Hematopoietic multipotent progenitor cell treated with erythropoietin and hydrocortisone succinate and interleukin-3 and kit ligand, for 15 days (in vitro differentiated cells): ENCODE data around the gene CCDC69.
A peak's percentile ranks its signal among the peaks of the same experiment; 100 is the strongest.
"Not testable (repeated sequence)": the region's sequence is repeated elsewhere in the genome, so short reads cannot be mapped to it uniquely, and the experiment has no call there.

Experiments used
- DNase-seq: peaks from one replicate; pipeline ENCODE4 v3.0.0-alpha.2; 2015; ENCODE audit warnings: low spot score

The CCDC69 gene

DNA sequence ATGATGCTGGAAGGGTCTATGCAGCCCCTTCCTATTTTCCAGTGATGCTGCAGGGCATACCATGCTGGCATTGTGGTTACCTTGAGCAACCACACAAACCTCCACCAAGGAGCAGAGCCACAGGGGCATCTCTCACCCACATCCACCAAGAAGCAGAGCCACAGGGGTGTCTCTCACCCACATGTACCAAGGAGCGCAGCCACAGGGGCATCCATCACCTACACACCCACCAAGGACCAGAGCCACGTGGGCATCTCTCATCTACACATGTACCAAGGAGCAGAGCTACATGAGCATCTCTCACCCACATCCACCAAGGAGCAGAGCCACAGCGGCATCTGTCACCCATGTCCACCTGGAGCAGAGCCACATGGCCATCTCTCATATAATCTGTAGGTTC is 20.3 kb upstream of the CCDC69 start:
- no peak for DNase-seq

DNA sequence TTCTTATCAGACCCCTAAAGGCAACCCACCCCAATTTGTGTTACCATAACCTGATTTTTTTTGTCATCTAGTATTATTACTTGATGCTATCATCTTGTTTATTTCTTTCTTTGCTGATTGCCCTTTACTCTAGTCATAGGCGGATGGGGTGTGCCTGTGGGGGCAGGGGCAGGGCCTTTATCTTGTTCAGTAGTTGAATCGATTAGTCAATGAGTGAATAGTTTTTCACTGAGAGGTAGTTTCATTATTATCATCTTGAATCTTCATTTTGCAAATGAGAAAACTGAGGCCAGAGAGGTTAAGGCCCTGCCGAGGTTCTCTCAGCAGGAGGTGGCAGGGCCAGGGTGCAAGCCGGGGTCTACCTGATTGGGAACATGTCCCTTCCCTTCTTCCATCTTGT is 19.7 kb upstream of the CCDC69 start:
- no peak for DNase-seq

DNA sequence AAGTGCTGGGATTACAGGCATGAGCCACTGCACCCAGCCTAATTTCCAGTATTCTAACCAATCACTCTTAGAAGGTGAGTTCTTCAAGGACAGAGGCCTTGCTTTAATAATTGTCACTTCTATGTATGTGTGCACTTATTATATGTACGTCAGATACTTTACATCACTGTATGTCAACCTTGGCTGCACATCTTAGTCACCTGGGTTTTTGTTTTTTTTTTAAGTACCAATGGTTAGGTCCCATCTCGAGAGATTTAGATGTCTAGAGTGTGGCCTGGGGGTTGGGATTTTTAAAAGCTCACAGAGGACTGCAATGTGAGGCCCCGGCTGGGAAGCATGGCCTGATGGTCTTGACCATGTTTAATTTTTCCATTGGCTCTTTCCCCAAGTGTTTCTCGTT is 19.2 kb upstream of the CCDC69 start:
- no peak for DNase-seq

DNA sequence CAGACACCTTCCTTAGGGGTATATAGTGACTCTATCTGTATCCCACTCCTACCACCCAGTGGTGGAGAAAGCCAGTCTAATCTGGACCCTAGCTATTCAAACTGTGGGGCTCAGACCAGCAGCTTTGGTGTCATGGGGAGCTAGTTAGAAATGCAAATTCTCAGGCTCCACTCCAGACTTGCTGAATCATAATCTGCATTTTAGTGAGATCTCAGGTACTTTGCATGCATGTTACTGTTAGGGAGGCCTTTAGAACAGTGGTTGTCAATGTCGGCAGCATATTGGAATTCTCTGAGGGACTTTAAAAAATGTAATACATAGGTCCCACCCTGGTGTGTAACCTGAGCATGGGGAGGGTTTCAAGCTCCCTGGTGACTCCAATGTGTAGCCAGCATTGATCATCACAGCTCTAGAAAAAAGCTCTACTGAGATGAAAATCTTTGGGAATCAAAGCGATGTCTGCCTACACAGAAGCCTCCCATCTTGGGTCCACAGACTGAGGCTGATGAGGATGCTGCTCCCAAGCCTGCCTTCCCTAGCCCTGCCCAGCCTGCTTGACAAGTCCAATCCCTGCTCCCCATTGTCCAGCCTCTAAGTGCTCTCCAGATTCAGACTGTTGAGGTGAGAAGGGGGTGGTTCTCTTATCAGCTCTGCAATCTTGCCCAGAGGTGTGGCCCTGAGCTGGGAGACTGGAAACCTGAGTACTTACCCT is 17.2 kb upstream of the CCDC69 start:
- DNase-seq, result no peak

DNA sequence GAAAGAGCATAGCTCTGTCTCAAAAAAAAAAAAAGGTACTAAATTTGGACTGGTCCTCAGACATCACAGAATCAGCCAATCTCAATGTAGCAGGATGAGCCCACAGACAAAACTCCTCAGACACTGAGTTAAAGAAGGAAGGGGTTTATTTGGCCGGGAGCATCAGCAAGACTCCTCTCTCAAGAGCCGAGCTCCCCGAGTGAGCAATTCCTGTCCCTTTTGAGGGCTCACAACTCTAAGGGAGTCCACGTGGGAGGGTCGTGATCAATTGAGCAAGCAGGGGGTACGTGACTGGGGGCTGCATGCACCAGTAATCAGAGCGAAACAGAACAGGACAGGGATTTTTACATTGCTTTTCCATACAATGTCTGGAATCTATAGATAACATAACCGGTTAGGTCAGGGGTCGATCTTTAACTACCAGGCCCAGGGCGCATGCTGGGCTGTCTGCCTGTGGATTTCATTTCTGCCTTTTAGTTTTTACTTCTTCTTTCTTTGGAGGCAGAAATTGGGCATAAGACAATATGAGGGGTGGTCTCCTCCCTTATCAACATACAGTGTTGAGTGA is 16.5 kb upstream of the CCDC69 start:
- DNase-seq, result not testable (repeated sequence)

DNA sequence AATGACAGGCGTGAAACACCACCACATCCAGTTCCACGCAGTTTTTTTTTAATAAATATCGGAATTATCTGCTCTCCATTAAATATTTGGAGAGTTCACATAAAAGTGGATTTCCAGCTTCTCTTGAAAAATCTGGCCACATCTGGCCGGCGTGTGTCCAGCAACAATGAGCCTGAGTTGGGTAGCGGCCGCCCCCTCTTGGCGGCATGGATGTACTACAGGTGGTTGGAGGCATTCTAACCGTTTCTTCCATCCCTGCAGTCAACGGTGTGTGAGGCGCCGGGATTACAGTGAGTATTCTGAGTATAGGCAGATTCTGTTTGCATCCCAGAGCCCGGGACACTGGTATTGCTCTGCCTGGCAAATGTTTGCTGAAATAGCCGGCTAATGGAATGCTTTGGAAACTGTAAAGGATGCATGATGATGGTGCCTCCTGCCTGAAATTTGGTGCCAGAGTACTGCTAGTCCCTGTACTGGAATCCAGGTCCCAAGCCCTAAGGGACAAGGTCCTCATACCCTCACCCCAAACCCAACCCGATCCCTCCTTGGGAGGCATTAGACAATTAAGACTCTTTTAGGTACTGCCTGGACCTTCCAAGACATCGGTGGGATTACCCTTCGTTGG is 15.5 kb upstream of the CCDC69 start:
- peak; percentile 71 for DNase-seq

DNA sequence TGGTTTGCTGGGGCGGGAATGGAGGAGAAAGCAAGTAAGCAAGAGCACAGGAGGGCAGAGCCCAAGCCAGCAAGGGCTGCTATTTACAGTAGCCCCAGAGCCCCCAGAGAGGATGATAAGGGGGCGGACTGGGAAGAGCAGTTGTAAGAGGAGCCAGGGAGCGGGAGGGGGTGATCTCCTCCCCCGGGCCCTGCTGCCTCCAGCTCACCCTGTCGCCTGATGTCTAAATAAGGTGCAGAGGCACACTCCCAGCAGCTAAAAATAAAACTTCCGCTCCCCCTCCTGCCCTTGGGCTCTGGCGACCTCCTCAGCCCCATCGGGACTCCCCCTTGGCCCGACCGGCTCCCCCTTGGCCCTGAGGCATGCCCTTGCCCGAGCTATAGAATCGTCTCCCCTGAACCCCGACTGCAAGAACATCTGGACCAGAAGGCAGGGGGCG is 14.4 kb upstream of the CCDC69 start:
- DNase-seq, result no peak

DNA sequence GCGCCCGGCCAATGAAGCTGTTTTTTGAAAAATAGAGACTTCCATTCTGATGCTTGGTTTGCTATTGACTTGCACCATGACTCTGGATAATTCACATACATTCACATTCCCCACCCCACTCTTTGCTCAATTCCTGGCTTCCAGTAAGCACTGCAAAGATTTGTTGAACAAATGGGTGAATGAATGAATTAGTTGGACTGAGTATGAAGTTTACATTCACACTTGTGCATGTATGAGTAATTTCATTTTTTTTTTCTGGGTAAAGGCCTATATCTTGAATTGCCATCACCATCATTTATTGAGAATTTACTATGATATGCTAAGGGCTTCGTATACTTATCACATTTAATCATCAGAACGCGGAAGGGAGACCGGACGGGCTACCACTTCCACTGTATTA is 13.8 kb upstream of the CCDC69 start:
- no peak for DNase-seq

DNA sequence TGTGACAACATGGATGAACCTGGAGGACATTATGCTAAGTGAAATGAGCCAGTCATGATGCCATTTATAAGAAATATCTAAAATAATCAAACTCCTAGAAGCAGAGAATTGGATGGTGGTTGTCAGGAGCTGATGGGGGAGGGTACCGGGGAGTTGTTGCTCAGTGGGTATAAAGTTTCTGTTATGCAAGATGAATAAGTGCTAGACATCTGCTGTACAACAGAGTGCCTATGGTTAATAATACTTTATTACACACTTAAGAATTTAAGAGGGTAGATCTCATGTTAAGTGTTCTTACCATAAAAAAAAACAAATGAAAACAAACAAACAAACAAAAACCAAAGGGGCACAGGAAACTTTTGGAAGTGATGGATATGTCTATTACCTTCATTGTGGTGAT is 13.0 kb upstream of the CCDC69 start:
- DNase-seq, result no peak

DNA sequence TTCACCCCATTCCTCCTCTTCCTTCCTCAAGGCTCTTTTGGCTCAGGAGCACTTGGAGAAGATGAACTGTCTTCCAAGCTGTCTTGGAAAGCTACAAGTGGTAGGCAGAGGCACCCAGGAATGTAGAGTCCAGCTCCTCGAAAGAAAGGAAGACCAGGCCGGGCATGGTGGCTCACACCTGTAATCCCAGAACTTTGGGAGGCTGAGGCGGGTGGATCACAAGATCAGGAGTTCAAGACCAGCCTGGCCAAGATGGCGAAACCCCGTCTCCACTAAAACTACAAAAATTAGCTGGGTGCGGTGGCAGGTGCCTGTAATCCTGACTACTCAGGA is 11.3 kb upstream of the CCDC69 start:
- DNase-seq, result not testable (repeated sequence)

DNA sequence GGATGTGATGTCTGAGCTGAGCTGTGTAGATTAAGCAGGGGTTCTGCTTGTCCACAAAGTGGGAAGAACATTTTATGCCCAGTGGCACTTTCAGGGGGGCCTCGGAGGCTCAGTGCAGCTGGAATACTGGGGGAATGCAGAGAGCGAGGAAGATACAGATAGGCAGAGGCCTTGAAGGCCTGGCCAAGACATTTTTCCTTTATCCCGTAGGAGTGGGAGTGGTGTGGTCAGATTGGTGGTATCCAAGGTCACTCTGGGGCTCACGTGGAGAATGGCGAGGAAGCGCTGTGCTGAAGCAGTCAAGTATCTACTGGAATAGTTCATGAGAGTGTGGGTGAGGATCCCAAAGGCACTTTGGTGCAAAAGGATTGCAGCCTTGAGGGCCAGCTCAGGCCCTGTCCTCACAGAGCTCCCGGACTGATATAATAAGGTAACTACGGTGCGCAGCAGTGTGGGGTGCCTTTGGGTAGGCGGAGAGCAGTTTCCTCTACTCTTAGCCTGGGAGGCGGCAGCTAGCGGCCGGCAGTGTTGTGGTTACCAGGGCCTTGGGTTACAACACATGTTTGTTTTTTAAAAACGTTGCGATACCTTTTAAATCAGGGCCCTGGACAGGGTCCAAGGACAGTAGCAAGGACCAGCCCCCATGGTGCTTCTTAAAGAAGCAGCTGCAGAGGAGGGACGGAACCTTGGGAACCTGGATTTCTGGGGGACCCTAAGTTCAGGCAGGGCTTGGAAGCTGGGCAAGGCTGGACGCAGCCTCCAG is 10.8 kb upstream of the CCDC69 start:
- no peak for DNase-seq

DNA sequence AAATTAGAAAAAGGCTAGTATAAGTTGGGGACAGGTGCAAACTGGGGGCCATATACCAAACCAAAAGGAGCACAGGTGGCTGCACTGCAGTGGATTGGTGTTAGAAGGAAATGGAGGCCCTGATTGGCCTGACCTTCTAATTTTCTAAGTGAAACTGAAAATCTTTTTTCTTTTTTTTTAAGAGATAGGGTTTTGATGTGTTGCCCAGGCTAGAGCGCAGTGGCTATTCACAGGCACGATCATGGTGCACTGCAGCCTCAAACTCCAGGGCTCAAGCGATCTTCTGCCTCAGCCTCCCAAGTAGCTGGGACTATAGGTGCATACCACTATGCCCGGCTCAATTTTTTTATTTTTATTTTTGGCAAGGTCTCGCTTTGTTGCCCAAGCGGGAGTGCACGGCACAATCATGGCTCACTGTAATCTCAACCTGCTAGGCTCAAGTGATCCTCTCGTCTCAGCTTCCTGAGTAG is 9.8 kb upstream of the CCDC69 start:
- DNase-seq, result no peak

DNA sequence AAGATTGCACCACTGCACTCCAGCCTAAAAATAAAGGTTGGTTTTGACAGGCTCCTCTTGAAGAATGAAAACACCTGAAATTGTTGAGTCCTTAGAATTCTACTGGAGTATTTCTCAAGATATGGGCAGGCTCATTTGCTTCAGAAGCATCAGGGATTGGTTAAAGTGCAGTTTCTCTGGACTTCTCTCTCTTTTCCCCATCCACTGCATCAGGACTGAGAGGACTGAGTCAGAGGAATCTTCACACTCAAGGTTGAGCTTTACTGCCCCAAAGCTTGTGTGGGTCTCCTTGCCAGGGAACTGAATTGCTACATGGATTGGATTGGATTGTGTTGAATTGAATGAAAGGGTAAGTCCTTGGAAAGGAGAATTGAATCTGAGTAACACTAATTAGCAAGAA is 7.5 kb upstream of the CCDC69 start:
- DNase-seq, result no peak

DNA sequence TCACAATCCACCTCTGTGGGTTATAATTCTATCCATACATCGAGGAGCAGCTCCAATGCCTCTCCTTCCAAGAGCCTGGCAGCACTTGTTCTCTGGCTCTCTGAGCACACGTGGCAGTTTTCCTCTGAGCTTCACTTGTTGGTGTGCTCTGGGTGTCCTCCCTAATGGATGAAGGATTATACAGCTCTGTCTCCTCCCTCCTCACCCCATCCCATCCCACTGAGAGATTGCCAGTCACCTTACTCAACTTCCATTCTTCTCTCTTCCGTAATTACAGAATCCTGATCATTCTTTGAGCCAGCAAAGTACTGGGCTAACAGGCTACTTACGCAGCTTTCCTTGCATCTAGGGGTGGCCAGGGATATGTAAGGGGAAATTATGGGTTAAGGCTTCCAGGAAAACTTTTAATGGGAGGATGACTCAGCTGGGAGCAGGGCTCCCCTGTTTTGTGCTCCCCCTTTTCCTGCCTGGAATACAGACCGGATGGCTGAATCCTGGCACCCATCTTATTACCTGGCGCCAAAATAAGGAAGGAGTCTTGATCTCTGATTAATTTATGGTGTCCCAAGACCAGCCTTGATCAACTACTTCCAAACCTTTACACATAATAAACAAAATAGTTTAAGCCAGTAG is 6.3 kb upstream of the CCDC69 start:
- DNase-seq, result no peak

DNA sequence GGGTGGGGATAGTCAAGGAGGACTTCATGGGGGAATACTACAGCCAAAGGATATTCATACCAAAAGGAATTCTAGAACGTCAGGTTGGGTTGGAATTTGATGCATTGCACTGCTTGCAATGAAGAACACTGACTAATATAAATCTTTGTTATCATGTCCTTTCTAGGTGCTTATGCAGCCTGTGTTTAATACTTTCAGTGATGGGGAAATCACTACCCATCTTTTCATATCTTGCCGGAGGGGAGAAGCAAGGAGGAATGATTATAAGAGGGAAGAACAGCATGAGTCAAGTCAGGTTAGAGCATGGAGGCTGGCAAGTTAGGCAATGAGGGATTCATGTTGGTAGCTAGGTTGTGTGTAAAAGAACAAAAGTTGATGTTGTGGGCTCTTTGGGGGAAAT is 5.1 kb upstream of the CCDC69 start:
- no peak for DNase-seq

DNA sequence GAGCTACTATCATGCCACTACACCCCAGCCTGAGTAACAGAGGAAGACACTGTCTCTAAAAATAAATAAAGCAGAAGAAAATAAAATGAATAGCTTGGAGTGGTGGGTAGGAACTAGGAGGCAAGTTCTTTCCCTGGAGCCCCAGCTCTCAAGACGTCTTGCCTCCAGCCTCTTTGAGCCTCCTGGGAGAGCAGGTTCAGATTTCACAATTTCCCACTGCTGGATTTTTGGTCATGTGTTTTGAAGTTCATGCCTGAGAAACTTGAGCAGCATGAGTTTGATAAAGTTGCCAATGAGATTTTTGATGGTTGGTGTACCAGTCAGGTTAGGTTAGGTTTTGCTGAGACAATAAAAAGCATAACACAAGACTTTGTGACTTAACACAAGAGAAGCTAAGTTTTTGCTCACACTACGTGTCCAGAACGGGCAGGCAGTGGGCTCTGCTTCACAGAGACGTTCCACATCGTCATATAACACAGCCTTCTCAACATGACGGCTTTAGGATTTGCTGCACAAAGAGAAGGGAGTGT is 4.1 kb upstream of the CCDC69 start:
- DNase-seq, result no peak

DNA sequence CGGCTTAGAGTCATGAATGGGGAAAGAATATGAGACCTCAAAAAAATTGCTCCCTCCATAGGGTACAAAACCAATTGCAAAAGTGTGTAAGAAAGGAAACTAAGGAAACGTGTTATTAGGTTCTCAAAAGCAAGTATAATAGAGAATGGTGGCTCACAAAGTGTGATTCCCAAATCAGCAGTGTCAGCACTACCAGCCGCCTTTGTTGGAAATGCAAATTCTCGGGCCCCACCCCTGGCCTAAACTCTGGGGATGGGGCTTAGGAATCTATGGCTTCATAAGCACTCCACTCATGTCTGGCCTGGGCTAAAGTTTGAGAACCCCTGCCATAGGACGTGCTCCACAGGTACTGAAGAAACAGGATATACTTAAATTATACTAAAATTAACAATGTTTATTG is 1.6 kb upstream of the CCDC69 start:
- no peak for DNase-seq

DNA sequence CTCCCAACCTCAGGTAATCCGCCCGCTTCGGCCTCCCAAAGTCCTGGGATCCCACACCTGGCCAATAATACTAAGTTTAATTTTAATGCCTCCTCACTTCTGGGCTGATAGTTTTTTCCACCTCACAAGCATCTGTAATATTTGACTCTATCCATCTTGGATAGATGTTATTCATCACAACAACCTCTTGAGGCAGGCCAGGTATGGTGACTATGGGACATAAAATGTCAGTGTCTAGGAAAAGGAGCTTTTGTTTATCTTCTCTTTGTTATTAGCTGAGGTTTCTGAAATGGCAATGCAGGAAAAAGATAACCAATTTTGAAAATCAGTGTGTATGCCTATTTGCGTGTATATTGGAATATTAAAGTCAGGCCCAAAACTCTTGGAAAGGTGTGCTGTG is 1.2 kb upstream of the CCDC69 start:
- DNase-seq, result no peak

DNA sequence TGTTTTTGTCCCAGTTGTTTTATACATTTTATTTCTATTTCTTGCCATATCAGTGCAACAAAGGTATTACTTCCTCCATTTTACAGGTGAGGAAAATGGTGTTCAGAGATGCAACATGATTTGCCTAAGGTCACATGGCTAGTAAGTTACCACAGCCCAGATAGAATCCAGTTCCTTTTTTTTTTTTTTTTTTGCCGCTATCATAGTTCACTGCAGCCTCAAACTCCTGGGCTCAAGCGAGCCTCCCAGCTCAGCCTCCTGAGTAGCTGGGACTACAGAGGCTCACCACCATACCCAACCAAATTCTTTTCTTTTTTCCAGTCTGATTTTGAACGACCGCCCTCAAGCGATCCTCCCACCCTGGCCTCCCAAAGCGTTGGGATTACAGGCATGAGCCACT is 480 bp upstream of the CCDC69 start:
- DNase-seq, result no peak

DNA sequence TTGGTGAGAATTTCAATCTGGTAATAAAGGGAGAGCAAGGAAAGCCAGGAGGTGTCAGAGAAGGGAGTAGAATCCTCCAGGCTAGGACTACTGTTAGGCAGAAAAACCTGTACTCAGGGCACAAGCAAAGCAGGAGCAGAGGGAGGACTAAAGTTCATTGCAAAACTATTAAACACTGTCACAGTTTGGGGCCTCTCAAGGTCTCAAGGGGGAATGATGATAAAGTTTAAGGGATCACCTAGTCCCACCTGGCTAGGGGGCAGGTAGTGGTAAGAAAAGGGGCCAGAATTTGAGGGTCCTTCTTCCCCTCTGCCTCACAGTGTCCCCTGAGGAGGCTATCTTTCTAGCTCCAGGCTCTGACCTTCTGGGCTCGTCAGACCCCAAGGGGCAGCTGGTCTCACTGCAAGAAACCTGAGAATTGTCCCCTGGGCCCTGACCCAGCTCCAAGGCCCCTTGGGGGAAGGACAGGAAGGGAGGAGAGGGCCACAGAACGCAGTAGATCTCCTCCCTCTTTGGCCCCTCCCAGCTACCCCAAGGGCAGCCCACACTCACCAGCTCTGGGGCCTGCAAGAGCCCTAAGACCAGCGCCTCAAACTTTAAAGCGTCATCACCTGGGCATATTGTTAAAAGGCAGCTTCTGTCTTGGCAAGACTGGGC is 974 bp downstream of the CCDC69 start:
- DNase-seq, result peak; percentile 59

DNA sequence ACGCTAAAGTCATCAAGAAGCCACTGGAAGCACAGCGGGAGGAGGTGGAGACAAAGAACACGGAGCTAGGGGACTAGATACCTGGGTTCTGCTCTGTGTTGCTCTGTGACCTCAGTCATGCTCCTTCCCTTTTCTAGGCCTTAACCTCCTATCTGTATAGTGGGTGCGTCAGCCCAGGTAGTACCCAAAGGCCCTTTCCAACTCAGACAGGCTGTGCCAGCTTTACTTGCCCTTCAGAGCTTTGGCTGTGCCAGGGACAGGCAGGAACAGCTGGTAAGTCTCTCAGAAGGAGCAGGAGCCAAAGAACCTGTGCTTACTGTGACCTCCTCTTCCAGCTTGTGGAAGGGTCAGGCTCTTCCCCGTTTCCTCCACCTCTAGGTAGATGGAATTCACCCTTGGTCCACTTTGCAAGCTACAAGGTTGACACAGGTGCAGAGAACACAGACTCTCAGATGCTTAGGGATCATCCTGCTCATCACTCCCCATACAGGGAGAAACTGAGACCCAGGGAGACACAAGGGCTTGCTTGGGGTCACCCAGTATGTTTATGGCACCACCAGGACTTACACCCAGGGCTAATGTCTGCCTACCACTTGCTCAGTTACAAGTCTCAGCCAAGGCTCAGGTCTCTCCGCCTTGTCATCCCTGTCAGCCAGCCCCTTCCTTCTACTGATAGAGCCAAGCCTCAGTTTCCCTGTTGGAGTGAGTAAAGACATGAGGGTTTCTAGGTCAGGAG is 1.7 kb downstream of the CCDC69 start:
- DNase-seq, result peak; percentile 15
